Measurements from ENCODE around the gene DDC.

Gene DDC

GRCh38 chr7:50513166-50513871 is 51.9 kb downstream of the DDC start:
- no peak for DNase-seq

- DNase-seq = no peak
Measured at GRCh38 chr7:50512384-50512783, 52.8 kb downstream of the DDC start.

GRCh38 chr7:50509459-50509858 is 55.7 kb downstream of the DDC start:
- DNase-seq = no peak

- DNase-seq = no peak
Measured at GRCh38 chr7:50508471-50508943, 56.7 kb downstream of the DDC start.

GRCh38 chr7:50507898-50508470 is 57.2 kb downstream of the DDC start:
- no peak for DNase-seq

GRCh38 chr7:50505553-50506210 is 59.5 kb downstream of the DDC start:
- no peak for DNase-seq

- no peak for DNase-seq
Measured at GRCh38 chr7:50504646-50505546, 60.3 kb downstream of the DDC start.

- no peak for DNase-seq
Measured at GRCh38 chr7:50502947-50503346, 62.3 kb downstream of the DDC start.

- DNase-seq = no peak
Measured at GRCh38 chr7:50502001-50502684, 63.1 kb downstream of the DDC start.

- no peak for DNase-seq
Measured at GRCh38 chr7:50499092-50499491, 66.1 kb downstream of the DDC start.

GRCh38 chr7:50497968-50498367 is 67.2 kb downstream of the DDC start:
- no peak for DNase-seq

- no peak for DNase-seq
Measured at GRCh38 chr7:50497068-50497642, 68.0 kb downstream of the DDC start.

GRCh38 chr7:50496569-50496968 is 68.6 kb downstream of the DDC start:
- DNase-seq = no peak

- no peak for DNase-seq
Measured at GRCh38 chr7:50495746-50496145, 69.5 kb downstream of the DDC start.

GRCh38 chr7:50492770-50493519 is 72.3 kb downstream of the DDC start:
- DNase-seq = no peak

- no peak for DNase-seq
Measured at GRCh38 chr7:50491943-50492342, 73.3 kb downstream of the DDC start.

GRCh38 chr7:50491209-50491608 is 74.0 kb downstream of the DDC start:
- no peak for DNase-seq

GRCh38 chr7:50488379-50488778 is 76.8 kb downstream of the DDC start:
- DNase-seq = no peak

- DNase-seq = no peak
Measured at GRCh38 chr7:50486512-50486911, 78.7 kb downstream of the DDC start.

GRCh38 chr7:50481867-50482266 is 83.3 kb downstream of the DDC start:
- no peak for DNase-seq

- DNase-seq = no peak
Measured at GRCh38 chr7:50480797-50481196, 84.4 kb downstream of the DDC start.

All from CD4-positive, alpha-beta T cell treated with Interleukin-12 subunit alpha and Interleukin-12 subunit beta, for 1 hour (primary cell).